ENCODE measurements around the gene IL12A.

- TF ChIP-seq POLR2AphosphoS5 (IDR thresholded peaks at IDR 0.05; ENCODE audit: insufficient read depth in 1 of 2, low read depth in 1 of 2), result no peak
- TF ChIP-seq, protein P1, sequence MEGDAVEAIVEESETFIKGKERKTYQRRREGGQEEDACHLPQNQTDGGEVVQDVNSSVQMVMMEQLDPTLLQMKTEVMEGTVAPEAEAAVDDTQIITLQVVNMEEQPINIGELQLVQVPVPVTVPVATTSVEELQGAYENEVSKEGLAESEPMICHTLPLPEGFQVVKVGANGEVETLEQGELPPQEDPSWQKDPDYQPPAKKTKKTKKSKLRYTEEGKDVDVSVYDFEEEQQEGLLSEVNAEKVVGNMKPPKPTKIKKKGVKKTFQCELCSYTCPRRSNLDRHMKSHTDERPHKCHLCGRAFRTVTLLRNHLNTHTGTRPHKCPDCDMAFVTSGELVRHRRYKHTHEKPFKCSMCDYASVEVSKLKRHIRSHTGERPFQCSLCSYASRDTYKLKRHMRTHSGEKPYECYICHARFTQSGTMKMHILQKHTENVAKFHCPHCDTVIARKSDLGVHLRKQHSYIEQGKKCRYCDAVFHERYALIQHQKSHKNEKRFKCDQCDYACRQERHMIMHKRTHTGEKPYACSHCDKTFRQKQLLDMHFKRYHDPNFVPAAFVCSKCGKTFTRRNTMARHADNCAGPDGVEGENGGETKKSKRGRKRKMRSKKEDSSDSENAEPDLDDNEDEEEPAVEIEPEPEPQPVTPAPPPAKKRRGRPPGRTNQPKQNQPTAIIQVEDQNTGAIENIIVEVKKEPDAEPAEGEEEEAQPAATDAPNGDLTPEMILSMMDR (IDR thresholded peaks at IDR 0.05), result no peak
Observed at GRCh38 chr3:160038862-160039562, 50.4 kb downstream of the IL12A start.

Measured in vagina (tissue), 2 donors.